ENCODE measurements around the gene AS3MT.

AS3MT gene

GRCh38 chr10:102888048-102888447 lies 18.8 kb downstream of the AS3MT start:
- Histone ChIP-seq H3K27ac (ENCODE audit: low read length) (no peak overlapping the region), H3K9me2 (replicated peaks; ENCODE audit: insufficient read depth, low read length) (no peaks in the 10 kb centered on the region), H3K4me3 (ENCODE audit: low read length) (no peak overlapping the region), H4K20me1 (ENCODE audit: insufficient read depth, low read length) (no peaks in the 10 kb centered on the region), H3K9me3 (replicated peaks; ENCODE audit: insufficient read depth, low read length) (no peaks in the 10 kb centered on the region), H3K36me3 (replicated peaks; ENCODE audit: insufficient read depth, low read length) (no peaks in the 10 kb centered on the region), H3K4me1 (ENCODE audit: low read length) (no peaks in the 10 kb centered on the region), H3F3A (ENCODE audit: insufficient read depth, low read length) (no peaks in the 10 kb centered on the region), H2AFZ (ENCODE audit: low read length) (no peak overlapping the region), H3K4me2 (ENCODE audit: low read depth, low read length) (no peak overlapping the region), H3K27me3 (replicated peaks; ENCODE audit: insufficient read depth, low read length) (no peaks in the 10 kb centered on the region), H3K9ac (ENCODE audit: low read length) (no peak overlapping the region), H3K79me2 (ENCODE audit: low read length) (no peaks in the 10 kb centered on the region)
- TF ChIP-seq EZH2phosphoT487 (IDR thresholded peaks at IDR 0.05; ENCODE audit: low read length) = no peak
- TF ChIP-seq CTCF (IDR thresholded peaks at IDR 0.05; ENCODE audit: low read length) = no peak
- TF ChIP-seq EZH2 (optimal IDR thresholded peaks at IDR 0.05; ENCODE audit: low read depth, low read length) = no peak
- no peak for DNase-seq

- no peaks in the 10 kb centered on the region for H3F3A ChIP-seq (ENCODE audit: insufficient read depth, low read length)
- TF ChIP-seq EZH2 (optimal IDR thresholded peaks at IDR 0.05; ENCODE audit: low read depth, low read length) (no peak), CTCF (IDR thresholded peaks at IDR 0.05; ENCODE audit: low read length) (no peak), EZH2phosphoT487 (IDR thresholded peaks at IDR 0.05; ENCODE audit: low read length) (no peak)
- no peaks in the 10 kb centered on the region for H3K36me3 ChIP-seq (replicated peaks; ENCODE audit: insufficient read depth, low read length)
- no peaks in the 10 kb centered on the region for H4K20me1 ChIP-seq (ENCODE audit: insufficient read depth, low read length)
- no peak overlapping the region for H3K4me2 ChIP-seq (ENCODE audit: low read depth, low read length)
- H3K9me3 ChIP-seq (replicated peaks; ENCODE audit: insufficient read depth, low read length) = no peaks in the 10 kb centered on the region
- no peaks in the 10 kb centered on the region for H3K27me3 ChIP-seq (replicated peaks; ENCODE audit: insufficient read depth, low read length)
- no peaks in the 10 kb centered on the region for H3K4me1 ChIP-seq (ENCODE audit: low read length)
- no peaks in the 10 kb centered on the region for H3K79me2 ChIP-seq (ENCODE audit: low read length)
- no peak overlapping the region for H3K27ac ChIP-seq (ENCODE audit: low read length)
- H3K4me3 ChIP-seq (ENCODE audit: low read length) = no peak overlapping the region
- H3K9me2 ChIP-seq (replicated peaks; ENCODE audit: insufficient read depth, low read length) = no peaks in the 10 kb centered on the region
- no peak overlapping the region for H2AFZ ChIP-seq (ENCODE audit: low read length)
- H3K9ac ChIP-seq (ENCODE audit: low read length) = no peak overlapping the region
- no peak for DNase-seq
These were observed 25.4 kb downstream of the AS3MT start for GRCh38 chr10:102894466-102895213.

GRCh38 chr10:102900006-102900405 lies 30.7 kb downstream of the AS3MT start:
- Histone ChIP-seq H3K36me3 (replicated peaks; ENCODE audit: insufficient read depth, low read length) (no peaks in the 10 kb centered on the region), H3K4me2 (ENCODE audit: low read depth, low read length) (no peak overlapping the region), H3K9me2 (replicated peaks; ENCODE audit: insufficient read depth, low read length) (no peaks in the 10 kb centered on the region), H3K4me1 (ENCODE audit: low read length) (0 out of 2 replicates have a peak, but pooled peaks cover 6% of the 10 kb centered on the region), H4K20me1 (ENCODE audit: insufficient read depth, low read length) (no peaks in the 10 kb centered on the region), H3K9me3 (replicated peaks; ENCODE audit: insufficient read depth, low read length) (no peaks in the 10 kb centered on the region), H3K4me3 (ENCODE audit: low read length) (no peak overlapping the region), H3K27me3 (replicated peaks; ENCODE audit: insufficient read depth, low read length) (no peaks in the 10 kb centered on the region), H3K27ac (ENCODE audit: low read length) (no peak overlapping the region), H3F3A (ENCODE audit: insufficient read depth, low read length) (no peaks in the 10 kb centered on the region), H2AFZ (ENCODE audit: low read length) (no peak overlapping the region), H3K9ac (ENCODE audit: low read length) (no peak overlapping the region), H3K79me2 (ENCODE audit: low read length) (no peaks in the 10 kb centered on the region)
- no peak for TF ChIP-seq EZH2 (optimal IDR thresholded peaks at IDR 0.05; ENCODE audit: low read depth, low read length)
- TF ChIP-seq EZH2phosphoT487 (IDR thresholded peaks at IDR 0.05; ENCODE audit: low read length) = no peak
- TF ChIP-seq CTCF (IDR thresholded peaks at IDR 0.05; ENCODE audit: low read length) = no peak
- DNase-seq = no peak

Data from MM.1S (cell line).